ENCODE data around the gene UTS2.

Gene UTS2

GRCh38 chr1:7824701-7825100 is 28.2 kb downstream of the UTS2 start:
- Histone ChIP-seq H3K4me3 (ENCODE audit: low read length) (no peak overlapping the region), H3K4me1 (ENCODE audit: control insufficient read depth, low read depth, low read length) (no peaks in the 10 kb centered on the region), H3K18ac (ENCODE audit: low read length) (no peak overlapping the region), H4K8ac (ENCODE audit: low read depth, low read length) (no peak overlapping the region), H3K27me3 (ENCODE audit: insufficient read depth, low read length, poor library complexity) (no peaks in the 10 kb centered on the region), H3K27ac (ENCODE audit: low read depth, low read length) (no peak overlapping the region), H3K23ac (ENCODE audit: low read length) (no peak overlapping the region), H2AK5ac (ENCODE audit: low read length) (no peak overlapping the region), H3K36me3 (ENCODE audit: control insufficient read depth, insufficient read depth, low read length) (no peaks in the 10 kb centered on the region), H3K79me2 (ENCODE audit: control insufficient read depth, insufficient read depth, low read length) (no peaks in the 10 kb centered on the region), H2BK5ac (ENCODE audit: low read length) (no peak overlapping the region), H2BK15ac (replicated peaks; ENCODE audit: low read depth) (no peak overlapping the region), H3K4ac (ENCODE audit: low read depth, low read length) (no peak overlapping the region), H3K56ac (ENCODE audit: low read length) (no peak overlapping the region), H4K5ac (ENCODE audit: low read length) (no peak overlapping the region), H3K4me2 (ENCODE audit: low read length) (no peak overlapping the region), H2BK120ac (ENCODE audit: low read depth, low read length) (no peak overlapping the region), H3K9ac (ENCODE audit: low read length) (no peak overlapping the region), H3K79me1 (ENCODE audit: low read length) (no peaks in the 10 kb centered on the region)
- WGBS (ENCODE audit: extremely low coverage, insufficient coverage, low lambda C conversion rate): no CpG with 5 or more reads among the region's 8 CpGs
- no peak for DNase-seq

- no peaks in the 10 kb centered on the region for H3K4me1 ChIP-seq (ENCODE audit: control insufficient read depth, low read depth, low read length)
- no peak overlapping the region for H2BK5ac ChIP-seq (ENCODE audit: low read length)
- no peak overlapping the region for H3K27ac ChIP-seq (ENCODE audit: low read depth, low read length)
- no peak overlapping the region for H2BK15ac ChIP-seq (replicated peaks; ENCODE audit: low read depth)
- no peak overlapping the region for H3K18ac ChIP-seq (ENCODE audit: low read length)
- no peaks in the 10 kb centered on the region for H3K79me2 ChIP-seq (ENCODE audit: control insufficient read depth, insufficient read depth, low read length)
- no peak overlapping the region for H3K4me3 ChIP-seq (ENCODE audit: low read length)
- no peak overlapping the region for H3K23ac ChIP-seq (ENCODE audit: low read length)
- H2BK120ac ChIP-seq (ENCODE audit: low read depth, low read length): no peak overlapping the region
- no peak overlapping the region for H3K4me2 ChIP-seq (ENCODE audit: low read length)
- no peak overlapping the region for H2AK5ac ChIP-seq (ENCODE audit: low read length)
- no CpG with 5 or more reads among the region's 3 CpGs for WGBS (ENCODE audit: extremely low coverage, insufficient coverage, low lambda C conversion rate)
- no peak overlapping the region for H3K9ac ChIP-seq (ENCODE audit: low read length)
- H3K4ac ChIP-seq (ENCODE audit: low read depth, low read length): no peak overlapping the region
- no peaks in the 10 kb centered on the region for H3K36me3 ChIP-seq (ENCODE audit: control insufficient read depth, insufficient read depth, low read length)
- DNase-seq: no peak
- no peaks in the 10 kb centered on the region for H3K27me3 ChIP-seq (ENCODE audit: insufficient read depth, low read length, poor library complexity)
- H4K5ac ChIP-seq (ENCODE audit: low read length): no peak overlapping the region
- no peaks in the 10 kb centered on the region for H3K79me1 ChIP-seq (ENCODE audit: low read length)
- H4K8ac ChIP-seq (ENCODE audit: low read depth, low read length): no peak overlapping the region
- no peak overlapping the region for H3K56ac ChIP-seq (ENCODE audit: low read length)
Observed at GRCh38 chr1:7821282-7821681, 31.6 kb downstream of the UTS2 start.

- DNase-seq: no peak
- H3K56ac ChIP-seq (ENCODE audit: low read length): no peak overlapping the region
- no peak overlapping the region for H2BK15ac ChIP-seq (replicated peaks; ENCODE audit: low read depth)
- no peaks in the 10 kb centered on the region for H3K27me3 ChIP-seq (ENCODE audit: insufficient read depth, low read length, poor library complexity)
- no peak overlapping the region for H2BK5ac ChIP-seq (ENCODE audit: low read length)
- no peak overlapping the region for H3K27ac ChIP-seq (ENCODE audit: low read depth, low read length)
- no peak overlapping the region for H3K18ac ChIP-seq (ENCODE audit: low read length)
- no peaks in the 10 kb centered on the region for H3K36me3 ChIP-seq (ENCODE audit: control insufficient read depth, insufficient read depth, low read length)
- WGBS (ENCODE audit: extremely low coverage, insufficient coverage, low lambda C conversion rate): no CpG with 5 or more reads among the region's 3 CpGs
- H4K5ac ChIP-seq (ENCODE audit: low read length): no peak overlapping the region
- no peak overlapping the region for H3K4me2 ChIP-seq (ENCODE audit: low read length)
- no peak overlapping the region for H3K9ac ChIP-seq (ENCODE audit: low read length)
- H3K4me3 ChIP-seq (ENCODE audit: low read length): no peak overlapping the region
- no peaks in the 10 kb centered on the region for H3K79me2 ChIP-seq (ENCODE audit: control insufficient read depth, insufficient read depth, low read length)
- H2BK120ac ChIP-seq (ENCODE audit: low read depth, low read length): no peak overlapping the region
- no peak overlapping the region for H4K8ac ChIP-seq (ENCODE audit: low read depth, low read length)
- H3K4ac ChIP-seq (ENCODE audit: low read depth, low read length): no peak overlapping the region
- H3K23ac ChIP-seq (ENCODE audit: low read length): no peak overlapping the region
- no peak overlapping the region for H2AK5ac ChIP-seq (ENCODE audit: low read length)
- no peaks in the 10 kb centered on the region for H3K79me1 ChIP-seq (ENCODE audit: low read length)
- no peaks in the 10 kb centered on the region for H3K4me1 ChIP-seq (ENCODE audit: control insufficient read depth, low read depth, low read length)
Observed at GRCh38 chr1:7813677-7814373, 39.0 kb downstream of the UTS2 start.

- no peak for DNase-seq
- H3K18ac ChIP-seq (ENCODE audit: low read length): no peak overlapping the region
- no peak overlapping the region for H3K23ac ChIP-seq (ENCODE audit: low read length)
- no peaks in the 10 kb centered on the region for H3K79me2 ChIP-seq (ENCODE audit: control insufficient read depth, insufficient read depth, low read length)
- no peak overlapping the region for H3K27ac ChIP-seq (ENCODE audit: low read depth, low read length)
- H2AK5ac ChIP-seq (ENCODE audit: low read length): no peak overlapping the region
- no peaks in the 10 kb centered on the region for H3K4me1 ChIP-seq (ENCODE audit: control insufficient read depth, low read depth, low read length)
- no peaks in the 10 kb centered on the region for H3K79me1 ChIP-seq (ENCODE audit: low read length)
- H3K9ac ChIP-seq (ENCODE audit: low read length): no peak overlapping the region
- no peak overlapping the region for H2BK5ac ChIP-seq (ENCODE audit: low read length)
- no peaks in the 10 kb centered on the region for H3K36me3 ChIP-seq (ENCODE audit: control insufficient read depth, insufficient read depth, low read length)
- H3K4me2 ChIP-seq (ENCODE audit: low read length): no peak overlapping the region
- no peak overlapping the region for H3K4me3 ChIP-seq (ENCODE audit: low read length)
- no peak overlapping the region for H2BK120ac ChIP-seq (ENCODE audit: low read depth, low read length)
- no peaks in the 10 kb centered on the region for H3K27me3 ChIP-seq (ENCODE audit: insufficient read depth, low read length, poor library complexity)
- no peak overlapping the region for H2BK15ac ChIP-seq (replicated peaks; ENCODE audit: low read depth)
- no peak overlapping the region for H3K56ac ChIP-seq (ENCODE audit: low read length)
- no peak overlapping the region for H3K4ac ChIP-seq (ENCODE audit: low read depth, low read length)
- H4K5ac ChIP-seq (ENCODE audit: low read length): no peak overlapping the region
- no peak overlapping the region for H4K8ac ChIP-seq (ENCODE audit: low read depth, low read length)
- no CpG with 5 or more reads among the region's 6 CpGs for WGBS (ENCODE audit: extremely low coverage, insufficient coverage, low lambda C conversion rate)
Observed at GRCh38 chr1:7811476-7811875, 41.4 kb downstream of the UTS2 start.

GRCh38 chr1:7810395-7810794 is 42.5 kb downstream of the UTS2 start:
- no peaks in the 10 kb centered on the region for H3K4me1 ChIP-seq (ENCODE audit: control insufficient read depth, low read depth, low read length)
- no peak overlapping the region for H4K8ac ChIP-seq (ENCODE audit: low read depth, low read length)
- no peak overlapping the region for H3K23ac ChIP-seq (ENCODE audit: low read length)
- no peak overlapping the region for H3K4me2 ChIP-seq (ENCODE audit: low read length)
- WGBS (ENCODE audit: extremely low coverage, insufficient coverage, low lambda C conversion rate): no CpG with 5 or more reads among the region's 7 CpGs
- H3K79me2 ChIP-seq (ENCODE audit: control insufficient read depth, insufficient read depth, low read length): no peaks in the 10 kb centered on the region
- H3K56ac ChIP-seq (ENCODE audit: low read length): no peak overlapping the region
- no peak overlapping the region for H2BK120ac ChIP-seq (ENCODE audit: low read depth, low read length)
- H2BK15ac ChIP-seq (replicated peaks; ENCODE audit: low read depth): no peak overlapping the region
- no peak overlapping the region for H3K4me3 ChIP-seq (ENCODE audit: low read length)
- H3K27ac ChIP-seq (ENCODE audit: low read depth, low read length): no peak overlapping the region
- H3K36me3 ChIP-seq (ENCODE audit: control insufficient read depth, insufficient read depth, low read length): peaks cover under 1% of the 10 kb centered on the region
- no peaks in the 10 kb centered on the region for H3K27me3 ChIP-seq (ENCODE audit: insufficient read depth, low read length, poor library complexity)
- DNase-seq: peak; percentile 34
- H2BK5ac ChIP-seq (ENCODE audit: low read length): no peak overlapping the region
- H2AK5ac ChIP-seq (ENCODE audit: low read length): no peak overlapping the region
- no peak overlapping the region for H3K4ac ChIP-seq (ENCODE audit: low read depth, low read length)
- H4K5ac ChIP-seq (ENCODE audit: low read length): no peak overlapping the region
- no peak overlapping the region for H3K18ac ChIP-seq (ENCODE audit: low read length)
- no peaks in the 10 kb centered on the region for H3K79me1 ChIP-seq (ENCODE audit: low read length)
- no peak overlapping the region for H3K9ac ChIP-seq (ENCODE audit: low read length)

- H2BK15ac ChIP-seq (replicated peaks; ENCODE audit: low read depth): no peak overlapping the region
- H4K8ac ChIP-seq (ENCODE audit: low read depth, low read length): no peak overlapping the region
- H3K56ac ChIP-seq (ENCODE audit: low read length): no peak overlapping the region
- DNase-seq: no peak
- H3K9ac ChIP-seq (ENCODE audit: low read length): no peak overlapping the region
- no peak overlapping the region for H2BK120ac ChIP-seq (ENCODE audit: low read depth, low read length)
- H3K4me3 ChIP-seq (ENCODE audit: low read length): no peak overlapping the region
- H3K27me3 ChIP-seq (ENCODE audit: insufficient read depth, low read length, poor library complexity): no peaks in the 10 kb centered on the region
- no peak overlapping the region for H3K4ac ChIP-seq (ENCODE audit: low read depth, low read length)
- H2BK5ac ChIP-seq (ENCODE audit: low read length): no peak overlapping the region
- H3K18ac ChIP-seq (ENCODE audit: low read length): no peak overlapping the region
- H3K4me1 ChIP-seq (ENCODE audit: control insufficient read depth, low read depth, low read length): no peaks in the 10 kb centered on the region
- no peak overlapping the region for H3K27ac ChIP-seq (ENCODE audit: low read depth, low read length)
- H4K5ac ChIP-seq (ENCODE audit: low read length): no peak overlapping the region
- no CpG with 5 or more reads among the region's 13 CpGs for WGBS (ENCODE audit: extremely low coverage, insufficient coverage, low lambda C conversion rate)
- H2AK5ac ChIP-seq (ENCODE audit: low read length): no peak overlapping the region
- no peak overlapping the region for H3K4me2 ChIP-seq (ENCODE audit: low read length)
- no peaks in the 10 kb centered on the region for H3K79me2 ChIP-seq (ENCODE audit: control insufficient read depth, insufficient read depth, low read length)
- H3K79me1 ChIP-seq (ENCODE audit: low read length): no peaks in the 10 kb centered on the region
- peaks cover 1% of the 10 kb centered on the region for H3K36me3 ChIP-seq (ENCODE audit: control insufficient read depth, insufficient read depth, low read length)
- no peak overlapping the region for H3K23ac ChIP-seq (ENCODE audit: low read length)
Observed at GRCh38 chr1:7809742-7810141, 43.1 kb downstream of the UTS2 start.
